ENCODE data around the gene UTS2.

The UTS2 gene

GRCh38 chr1:7862211-7863060 lies 9.6 kb upstream of the UTS2 start:
- DNase-seq = no peak

- DNase-seq = no peak
Observed at GRCh38 chr1:7861452-7861851, 8.6 kb upstream of the UTS2 start.

GRCh38 chr1:7860130-7860529 lies 7.3 kb upstream of the UTS2 start:
- DNase-seq = no peak

GRCh38 chr1:7859406-7859805 lies 6.5 kb upstream of the UTS2 start:
- DNase-seq = no peak

- DNase-seq = no peak
Observed at GRCh38 chr1:7857985-7858384, 5.1 kb upstream of the UTS2 start.

GRCh38 chr1:7857000-7857399 lies 4.1 kb upstream of the UTS2 start:
- DNase-seq = no peak

- peak; percentile 50 to 77 for DNase-seq
Observed at GRCh38 chr1:7856345-7856744, 3.5 kb upstream of the UTS2 start.

- no peak for DNase-seq
Observed at GRCh38 chr1:7853684-7854026, 790 bp upstream of the UTS2 start.

GRCh38 chr1:7850786-7851185 lies 2.1 kb downstream of the UTS2 start:
- DNase-seq = no peak

- no peak for DNase-seq
Observed at GRCh38 chr1:7847599-7847998, 5.3 kb downstream of the UTS2 start.

GRCh38 chr1:7846656-7847055 lies 6.2 kb downstream of the UTS2 start:
- DNase-seq = no peak

GRCh38 chr1:7845761-7846160 lies 7.1 kb downstream of the UTS2 start:
- no peak for DNase-seq

- DNase-seq = no peak
Observed at GRCh38 chr1:7842517-7842916, 10.3 kb downstream of the UTS2 start.

GRCh38 chr1:7839526-7839925 lies 13.3 kb downstream of the UTS2 start:
- no peak for DNase-seq

- DNase-seq = no peak
Observed at GRCh38 chr1:7838714-7839113, 14.2 kb downstream of the UTS2 start.

GRCh38 chr1:7833035-7833434 lies 19.8 kb downstream of the UTS2 start:
- no peak for DNase-seq

- peak; percentile 65 to 69 for DNase-seq
Observed at GRCh38 chr1:7831458-7831857, 21.4 kb downstream of the UTS2 start.

- peak in 1 of 2 donors; percentile 5 for DNase-seq
Observed at GRCh38 chr1:7827126-7827955, 25.5 kb downstream of the UTS2 start.

GRCh38 chr1:7826363-7826762 lies 26.5 kb downstream of the UTS2 start:
- no peak for DNase-seq

GRCh38 chr1:7824701-7825100 lies 28.2 kb downstream of the UTS2 start:
- DNase-seq = no peak

- no peak for DNase-seq
Observed at GRCh38 chr1:7821282-7821681, 31.6 kb downstream of the UTS2 start.

- no peak for DNase-seq
Observed at GRCh38 chr1:7813677-7814373, 39.0 kb downstream of the UTS2 start.

GRCh38 chr1:7811476-7811875 lies 41.4 kb downstream of the UTS2 start:
- peak; percentile 91 to 94 for DNase-seq

Measured in inflammatory macrophage (primary cell).